IMR-90 (cell line): Measurements from ENCODE around the gene PSMD2.

Experiments
- MAFK ChIP-seq: IDR thresholded peaks from 2 replicates; pipeline ENCODE4 v1.6.1; 2012; ENCODE audit warnings: low read depth, low read length, improper control_type of control experiment
- POLR2A ChIP-seq: IDR thresholded peaks from 2 replicates; pipeline ENCODE4 v1.6.1; 2012; ENCODE audit warnings: mild to moderate bottlenecking, low read depth, low read length
- RAD21 ChIP-seq: IDR thresholded peaks from 2 replicates; pipeline ENCODE4 v1.6.1; 2012; ENCODE audit warnings: low read length, improper control_type of control experiment
- RCOR1 ChIP-seq: IDR thresholded peaks from 2 replicates; pipeline ENCODE4 v1.6.1; 2012; ENCODE audit warnings: mild to moderate bottlenecking, low read length, improper control_type of control experiment; ENCODE audit not compliant: insufficient replicate concordance
- SMC3 ChIP-seq: fragments of 150-350 bp; IDR thresholded peaks from 2 replicates; pipeline ENCODE4 v1.6.1; 2016; ENCODE audit warnings: low read depth, mild to moderate bottlenecking, antibody characterized with exemption, low read length, moderate library complexity
- TF ChIP-seq, protein P1 (sequence below): conservative IDR thresholded peaks from 2 replicates; pipeline ENCODE4 v1.5.1; 2012; ENCODE audit warnings: mild to moderate bottlenecking, low read depth, low read length, improper control_type of control experiment

DNA sequence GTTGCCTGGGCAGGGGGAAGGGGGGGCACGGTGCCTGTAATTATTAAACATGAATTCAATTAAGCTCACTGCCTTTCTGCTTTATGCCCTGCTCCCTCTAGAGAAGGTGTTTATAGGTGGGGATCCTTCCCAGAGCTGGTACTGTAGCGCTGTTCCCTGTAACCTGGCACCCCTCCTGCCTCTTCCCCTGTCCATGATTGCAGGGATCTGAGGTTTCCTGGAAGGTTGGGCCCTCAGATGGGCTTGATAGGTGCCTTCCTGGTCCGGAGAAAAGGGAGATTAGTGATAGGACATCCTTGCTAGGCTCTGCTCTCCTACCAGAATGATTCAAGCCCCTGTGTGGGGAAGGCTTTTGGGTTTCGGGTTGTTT lies 36.2 kb downstream of the PSMD2 start:
- TF ChIP-seq, protein P1, sequence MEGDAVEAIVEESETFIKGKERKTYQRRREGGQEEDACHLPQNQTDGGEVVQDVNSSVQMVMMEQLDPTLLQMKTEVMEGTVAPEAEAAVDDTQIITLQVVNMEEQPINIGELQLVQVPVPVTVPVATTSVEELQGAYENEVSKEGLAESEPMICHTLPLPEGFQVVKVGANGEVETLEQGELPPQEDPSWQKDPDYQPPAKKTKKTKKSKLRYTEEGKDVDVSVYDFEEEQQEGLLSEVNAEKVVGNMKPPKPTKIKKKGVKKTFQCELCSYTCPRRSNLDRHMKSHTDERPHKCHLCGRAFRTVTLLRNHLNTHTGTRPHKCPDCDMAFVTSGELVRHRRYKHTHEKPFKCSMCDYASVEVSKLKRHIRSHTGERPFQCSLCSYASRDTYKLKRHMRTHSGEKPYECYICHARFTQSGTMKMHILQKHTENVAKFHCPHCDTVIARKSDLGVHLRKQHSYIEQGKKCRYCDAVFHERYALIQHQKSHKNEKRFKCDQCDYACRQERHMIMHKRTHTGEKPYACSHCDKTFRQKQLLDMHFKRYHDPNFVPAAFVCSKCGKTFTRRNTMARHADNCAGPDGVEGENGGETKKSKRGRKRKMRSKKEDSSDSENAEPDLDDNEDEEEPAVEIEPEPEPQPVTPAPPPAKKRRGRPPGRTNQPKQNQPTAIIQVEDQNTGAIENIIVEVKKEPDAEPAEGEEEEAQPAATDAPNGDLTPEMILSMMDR, result no peak
- no peak for TF ChIP-seq POLR2A
- TF ChIP-seq SMC3, result no peak
- no peak for TF ChIP-seq RCOR1
- no peak for TF ChIP-seq RAD21
- no peak for TF ChIP-seq MAFK
